Measurements from ENCODE around the gene HTT. TPM values are rescaled to one million over a fixed set of nuclear protein-coding genes. Genes with fewer than 3 reads are reported as not detected.

Gene HTT
- total and polyA plus RNA-seq, 10 of the 15 experiments (the other 5 are each of a cell fraction or from before 2014, with no cell fraction given) = 3.3 to 113 (median 43.3) TPM

DNA sequence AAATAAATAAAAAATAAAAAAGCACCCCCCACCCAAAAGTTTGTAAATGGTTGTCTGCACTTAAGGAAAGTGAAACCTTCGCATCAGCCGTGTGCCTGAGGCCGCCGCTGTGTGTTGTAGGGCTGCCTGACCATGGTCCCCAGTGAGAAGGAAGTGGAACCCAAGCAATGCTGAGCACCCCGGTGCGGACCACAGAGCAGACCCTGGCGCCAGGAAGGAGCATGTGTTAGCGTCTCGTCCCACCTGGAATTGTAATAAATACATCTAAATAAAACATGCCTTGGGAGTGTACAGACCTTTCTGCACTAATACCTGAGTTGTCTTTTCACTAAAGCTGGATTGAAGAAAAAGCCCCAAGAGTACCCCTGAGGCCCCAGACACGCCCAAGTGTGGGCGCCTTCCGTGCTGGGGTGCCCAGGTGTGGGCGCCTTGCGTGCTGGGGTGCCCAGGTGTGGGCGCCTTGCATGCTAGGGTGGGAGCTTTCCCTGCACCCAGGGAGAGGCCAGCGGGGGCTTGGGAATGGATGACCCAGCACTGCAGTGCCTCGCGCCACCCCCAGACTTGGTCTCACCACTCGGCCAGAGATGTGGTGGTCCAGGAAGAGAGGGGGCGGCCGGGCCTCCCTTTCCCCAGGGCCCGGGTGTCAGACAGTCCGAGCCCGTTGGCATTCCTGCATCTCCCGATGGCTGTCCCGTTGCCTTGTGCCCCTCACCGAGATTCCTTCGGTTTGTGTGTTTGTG, 33.9 kb upstream of the HTT start (continued):
- TF ChIP-seq TCF7 (IDR thresholded peaks at IDR 0.05; ENCODE audit: borderline replicate concordance) = no peak
- peak; percentile 66 for TF ChIP-seq SPI1 (IDR thresholded peaks at IDR 0.05; ENCODE audit: borderline replicate concordance, insufficient read depth, low read depth, low read length)
- TF ChIP-seq SIN3A (IDR thresholded peaks at IDR 0.05; ENCODE audit: low read depth, low read length) = no peak
- peak; percentile 25; the same call in 1 of the 2 replicates for TF ChIP-seq PAX5 (IDR thresholded peaks at IDR 0.05; ENCODE audit: borderline replicate concordance, low read depth, low read length)
- peak in 1 of 2 experiments; percentile 32; a peak in 1 of 4 replicates for TF ChIP-seq BHLHE40 (IDR thresholded peaks at IDR 0.05; ENCODE audit: borderline replicate concordance in 1 of 2, low read depth in 2 of 2, low read length in 1 of 2)
- TF ChIP-seq, protein P1, sequence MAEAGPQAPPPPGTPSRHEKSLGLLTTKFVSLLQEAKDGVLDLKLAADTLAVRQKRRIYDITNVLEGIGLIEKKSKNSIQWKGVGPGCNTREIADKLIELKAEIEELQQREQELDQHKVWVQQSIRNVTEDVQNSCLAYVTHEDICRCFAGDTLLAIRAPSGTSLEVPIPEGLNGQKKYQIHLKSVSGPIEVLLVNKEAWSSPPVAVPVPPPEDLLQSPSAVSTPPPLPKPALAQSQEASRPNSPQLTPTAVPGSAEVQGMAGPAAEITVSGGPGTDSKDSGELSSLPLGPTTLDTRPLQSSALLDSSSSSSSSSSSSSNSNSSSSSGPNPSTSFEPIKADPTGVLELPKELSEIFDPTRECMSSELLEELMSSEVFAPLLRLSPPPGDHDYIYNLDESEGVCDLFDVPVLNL (IDR thresholded peaks at IDR 0.05; ENCODE audit: low read depth, low read length) = no peak
- TF ChIP-seq MYC (IDR thresholded peaks at IDR 0.05; ENCODE audit: insufficient read depth, insufficient read length, insufficient replicate concordance, low read length, severe bottlenecking) = no peak
- 0 out of 2 replicates have a peak, but pooled peaks have one; percentile 15 for TF ChIP-seq MTA2 (IDR thresholded peaks at IDR 0.05; ENCODE audit: low read depth)
- TF ChIP-seq, protein P2, sequence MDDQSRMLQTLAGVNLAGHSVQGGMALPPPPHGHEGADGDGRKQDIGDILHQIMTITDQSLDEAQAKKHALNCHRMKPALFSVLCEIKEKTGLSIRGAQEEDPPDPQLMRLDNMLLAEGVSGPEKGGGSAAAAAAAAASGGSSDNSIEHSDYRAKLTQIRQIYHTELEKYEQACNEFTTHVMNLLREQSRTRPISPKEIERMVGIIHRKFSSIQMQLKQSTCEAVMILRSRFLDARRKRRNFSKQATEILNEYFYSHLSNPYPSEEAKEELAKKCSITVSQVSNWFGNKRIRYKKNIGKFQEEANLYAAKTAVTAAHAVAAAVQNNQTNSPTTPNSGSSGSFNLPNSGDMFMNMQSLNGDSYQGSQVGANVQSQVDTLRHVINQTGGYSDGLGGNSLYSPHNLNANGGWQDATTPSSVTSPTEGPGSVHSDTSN (IDR thresholded peaks at IDR 0.05; ENCODE audit: insufficient replicate concordance, low read depth, low read length) = no peak
- peak; percentile 89 for TF ChIP-seq TCF3 (IDR thresholded peaks at IDR 0.05; ENCODE audit: borderline replicate concordance, insufficient read depth, low read depth, low read length)
- no peak for TF ChIP-seq SP1 (IDR thresholded peaks at IDR 0.05; ENCODE audit: low read depth, low read length)
- peak; percentile 29 for TF ChIP-seq IKZF1 (conservative IDR thresholded peaks at IDR 0.05)
- TF ChIP-seq IKZF2 (IDR thresholded peaks at IDR 0.05) = peak in 1 of 2 experiments; percentile 23; a peak in 1 of 4 replicates
- peak; percentile 69; the same call in 1 of the 2 replicates for TF ChIP-seq EED (IDR thresholded peaks at IDR 0.05; ENCODE audit: low read depth)
- TF ChIP-seq, protein P3, sequence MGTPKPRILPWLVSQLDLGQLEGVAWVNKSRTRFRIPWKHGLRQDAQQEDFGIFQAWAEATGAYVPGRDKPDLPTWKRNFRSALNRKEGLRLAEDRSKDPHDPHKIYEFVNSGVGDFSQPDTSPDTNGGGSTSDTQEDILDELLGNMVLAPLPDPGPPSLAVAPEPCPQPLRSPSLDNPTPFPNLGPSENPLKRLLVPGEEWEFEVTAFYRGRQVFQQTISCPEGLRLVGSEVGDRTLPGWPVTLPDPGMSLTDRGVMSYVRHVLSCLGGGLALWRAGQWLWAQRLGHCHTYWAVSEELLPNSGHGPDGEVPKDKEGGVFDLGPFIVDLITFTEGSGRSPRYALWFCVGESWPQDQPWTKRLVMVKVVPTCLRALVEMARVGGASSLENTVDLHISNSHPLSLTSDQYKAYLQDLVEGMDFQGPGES (IDR thresholded peaks at IDR 0.05) = no peak
- peak; percentile 85 for TF ChIP-seq TCF12 (IDR thresholded peaks at IDR 0.05; ENCODE audit: low read depth, low read length)
- TF ChIP-seq EGR1 (IDR thresholded peaks at IDR 0.05; ENCODE audit: borderline replicate concordance in 1 of 2, low read depth in 2 of 2, low read length in 2 of 2) = peak in 1 of 2 experiments; percentile 37; a peak in 1 of 3 replicates

All from GM12878 (cell line).